Uterus (tissue), 4 donors: ENCODE measurements around the gene NUP50. TPM values are rescaled to one million over a fixed set of nuclear protein-coding genes. Genes with fewer than 3 reads are reported as not detected.

Source experiments
- DNase-seq, 2 donors: peaks; one replicate each; pipeline ENCODE4 v3.0.0-alpha.2; 2019 to 2020
- H3K27ac ChIP-seq, 2 donors: fragments of 200-600 bp; sonication (generic); 1 replicate in 1 of 2; 2 replicates in 1 of 2; pipeline ENCODE4 v1.5.1; 2016 to 2018
- H3K27me3 ChIP-seq, 2 donors: fragments of 200-600 bp; sonication (generic); one replicate each; pipeline ENCODE4 v1.5.1; 2018 to 2019; ENCODE audit warnings: control low read depth in 1 of 2
- H3K36me3 ChIP-seq, 2 donors: fragments of 200-600 bp; sonication (generic); one replicate each; pipeline ENCODE4 v1.5.1; 2019; ENCODE audit warnings: control low read depth in 1 of 2
- H3K4me1 ChIP-seq, 2 donors: fragments of 200-600 bp; sonication (generic); one replicate each; pipeline ENCODE4 v1.5.1; 2018 to 2019; ENCODE audit warnings: control low read depth in 1 of 2
- H3K4me3 ChIP-seq, 2 donors: fragments of 200-600 bp; sonication (generic); 1 replicate in 1 of 2; 2 replicates in 1 of 2; pipeline ENCODE4 v1.5.1; 2018 to 2019; ENCODE audit warnings: mild to moderate bottlenecking in 1 of 2
- H3K9me3 ChIP-seq, 2 donors: fragments of 200-600 bp; sonication (generic); one replicate each; pipeline ENCODE4 v1.5.1; 2019; ENCODE audit warnings: control low read depth in 1 of 2
- POLR2A ChIP-seq, 2 donors: fragments of 450-650 bp; IDR thresholded peaks; one replicate each; pipeline ENCODE4 v1.6.1; 2016; ENCODE audit warnings: antibody characterized with exemption in 2 of 2, mild to moderate bottlenecking in 1 of 2, moderate library complexity in 1 of 2
- intact Hi-C: fragments of 100-400 bp; cut with DNase I; formaldehyde crosslinking; loops from one replicate; pipeline ENCODE4 v1.15.1; 2023; ENCODE audit warnings: low total_unique reads
- total RNA-seq, 4 donors: library from RNA; depleted of rRNA in 3 of 4; stranded (reverse); fragments of >200 nt in 3 of 4; gene quantifications; one replicate each; pipeline versions ENCODE4 v1.1.0 to v1.2.4, GENCODE V29; 2014 to 2023
- TF ChIP-seq, protein P1 (sequence below), 4 experiments: fragments of 200-600 bp in 2 of 4; fragments of 450-650 bp in 2 of 4; sonication (generic) in 2 of 4; IDR thresholded peaks; one replicate each; pipeline ENCODE4 v1.5.1; 2016 to 2019; ENCODE audit warnings: antibody characterized with exemption in 4 of 4, mild to moderate bottlenecking in 2 of 4, moderate library complexity in 1 of 4
- donor health status: DM: yes; HTN: yes; CAD: no.

Gene NUP50
- total RNA-seq, 4 donors from 2014 or later: 45.7 to 558 (median 101) TPM

DNA sequence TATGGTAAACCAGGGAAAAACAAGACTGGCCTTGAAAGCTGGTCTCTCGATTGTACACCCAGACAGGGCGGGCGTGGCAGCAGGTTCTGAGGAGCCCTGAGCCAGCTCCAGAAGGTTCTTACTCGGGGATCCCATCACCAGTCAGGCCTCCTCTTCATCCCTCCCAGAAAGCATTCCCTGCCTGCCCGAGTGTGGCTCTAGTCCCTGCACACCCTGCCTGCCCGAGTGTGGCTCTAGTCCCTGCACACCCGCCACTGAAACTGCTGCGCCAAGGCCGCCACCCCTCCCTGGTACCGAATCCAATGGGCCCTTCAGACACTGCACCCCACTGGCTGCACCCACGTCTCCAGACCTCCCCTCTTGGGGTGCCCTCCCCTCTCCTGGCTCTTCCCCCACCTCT is 46.9 kb downstream of the NUP50 start:
- Histone ChIP-seq H3K9me3 (no peaks in the 10 kb centered on the region), H3K36me3 (no peaks in the 10 kb centered on the region), H3K27ac (no peak overlapping the region), H3K4me3 (no peak overlapping the region), H3K27me3 (no peaks in the 10 kb centered on the region), H3K4me1 (peaks cover 0 to 9% of the 10 kb centered on the region in 2 donors)
- intact Hi-C loops: no loop called here
- no peak for TF ChIP-seq POLR2A (IDR thresholded peaks at IDR 0.05)
- TF ChIP-seq, protein P1, sequence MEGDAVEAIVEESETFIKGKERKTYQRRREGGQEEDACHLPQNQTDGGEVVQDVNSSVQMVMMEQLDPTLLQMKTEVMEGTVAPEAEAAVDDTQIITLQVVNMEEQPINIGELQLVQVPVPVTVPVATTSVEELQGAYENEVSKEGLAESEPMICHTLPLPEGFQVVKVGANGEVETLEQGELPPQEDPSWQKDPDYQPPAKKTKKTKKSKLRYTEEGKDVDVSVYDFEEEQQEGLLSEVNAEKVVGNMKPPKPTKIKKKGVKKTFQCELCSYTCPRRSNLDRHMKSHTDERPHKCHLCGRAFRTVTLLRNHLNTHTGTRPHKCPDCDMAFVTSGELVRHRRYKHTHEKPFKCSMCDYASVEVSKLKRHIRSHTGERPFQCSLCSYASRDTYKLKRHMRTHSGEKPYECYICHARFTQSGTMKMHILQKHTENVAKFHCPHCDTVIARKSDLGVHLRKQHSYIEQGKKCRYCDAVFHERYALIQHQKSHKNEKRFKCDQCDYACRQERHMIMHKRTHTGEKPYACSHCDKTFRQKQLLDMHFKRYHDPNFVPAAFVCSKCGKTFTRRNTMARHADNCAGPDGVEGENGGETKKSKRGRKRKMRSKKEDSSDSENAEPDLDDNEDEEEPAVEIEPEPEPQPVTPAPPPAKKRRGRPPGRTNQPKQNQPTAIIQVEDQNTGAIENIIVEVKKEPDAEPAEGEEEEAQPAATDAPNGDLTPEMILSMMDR (IDR thresholded peaks at IDR 0.05): no peak
- no peak for DNase-seq

DNA sequence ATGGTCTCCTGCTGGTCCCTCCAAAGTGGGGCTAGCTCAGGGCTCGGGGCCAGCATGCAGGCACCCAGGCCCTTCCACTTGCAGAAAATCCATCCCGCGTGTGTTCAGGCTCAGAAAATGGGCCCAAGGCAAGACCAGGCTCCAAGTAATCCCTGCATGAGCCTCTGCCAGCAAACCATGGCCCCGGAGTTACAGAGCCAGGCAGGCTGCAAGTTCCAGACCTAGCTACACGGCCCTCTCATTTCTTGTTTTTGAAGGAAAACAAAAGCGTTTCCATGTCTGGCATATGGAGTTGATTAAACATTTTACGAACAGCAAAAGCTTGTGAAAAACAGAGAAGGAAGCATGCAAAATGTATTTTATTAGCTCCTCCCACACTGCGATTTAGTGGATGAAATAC is 47.3 kb downstream of the NUP50 start:
- DNase-seq: no peak
- Histone ChIP-seq H3K9me3 (no peaks in the 10 kb centered on the region), H3K27ac (no peak overlapping the region), H3K27me3 (no peaks in the 10 kb centered on the region), H3K36me3 (no peaks in the 10 kb centered on the region), H3K4me3 (no peak overlapping the region), H3K4me1 (peaks cover 0 to 9% of the 10 kb centered on the region in 2 donors)
- TF ChIP-seq POLR2A (IDR thresholded peaks at IDR 0.05): no peak
- TF ChIP-seq, protein P1 (IDR thresholded peaks at IDR 0.05): no peak
- intact Hi-C loops: no loop called here

DNA sequence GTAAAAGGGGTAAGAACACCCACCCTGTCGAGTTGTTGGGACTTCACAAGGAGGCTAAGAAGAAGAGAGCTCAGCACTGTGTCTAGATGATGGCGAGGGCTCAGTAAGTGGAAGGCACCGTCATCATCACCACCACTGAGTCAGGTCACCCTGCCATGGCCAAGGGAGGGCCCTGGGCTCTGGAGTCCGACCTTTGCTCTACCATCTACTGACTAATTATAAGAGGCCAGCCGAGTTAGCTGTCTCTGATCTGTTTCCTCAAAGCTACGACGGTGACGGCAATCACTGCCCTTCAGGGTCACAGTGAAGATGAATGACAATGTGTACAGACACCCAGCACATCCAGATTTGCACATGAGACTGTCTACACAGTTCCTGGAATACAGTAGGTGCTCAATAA is 47.7 kb downstream of the NUP50 start:
- intact Hi-C loops: no loop called here
- peak overlapping the region; percentile 66 to 72 for H3K27ac ChIP-seq

DNA sequence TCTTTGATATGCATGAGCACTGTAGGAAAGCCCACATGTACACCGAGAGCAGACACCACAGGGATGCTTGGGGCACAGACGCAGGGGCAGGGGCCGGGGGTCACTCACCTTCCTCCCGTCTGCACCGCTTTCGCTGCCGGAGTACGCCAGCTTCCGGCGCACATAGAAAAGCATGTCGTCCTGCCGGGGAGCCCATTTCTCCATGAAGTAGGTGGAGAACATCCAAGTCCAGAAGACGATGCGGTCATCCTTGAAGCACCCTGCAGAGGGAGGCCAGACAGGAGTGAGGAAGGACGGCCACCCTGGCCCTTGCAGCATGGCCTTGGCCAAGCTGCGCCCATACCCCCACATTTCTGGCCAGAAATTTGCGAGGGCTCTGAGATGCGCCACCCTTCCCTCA is 48.1 kb downstream of the NUP50 start:
- no peaks in the 10 kb centered on the region for H3K27me3 ChIP-seq
- H3K9me3 ChIP-seq: no peaks in the 10 kb centered on the region
- H3K4me1 ChIP-seq: peaks cover 0 to 9% of the 10 kb centered on the region in 2 donors
- DNase-seq: no peak
- TF ChIP-seq, protein P1 (IDR thresholded peaks at IDR 0.05): no peak
- TF ChIP-seq POLR2A (IDR thresholded peaks at IDR 0.05): no peak
- H3K27ac ChIP-seq: peak overlapping the region; percentile 66 to 72
- H3K36me3 ChIP-seq: no peaks in the 10 kb centered on the region
- peak overlapping the region; percentile 32 to 39 for H3K4me3 ChIP-seq
- intact Hi-C loops: no loop called here

More for the DNA sequence above, 47.7 kb downstream of the NUP50 start:
- Histone ChIP-seq H3K27me3 (no peaks in the 10 kb centered on the region), H3K9me3 (no peaks in the 10 kb centered on the region), H3K4me3 (peak overlapping the region; percentile 32 to 39), H3K4me1 (peaks cover 0 to 9% of the 10 kb centered on the region in 2 donors), H3K36me3 (no peaks in the 10 kb centered on the region)
- TF ChIP-seq, protein P1 (IDR thresholded peaks at IDR 0.05): no peak
- TF ChIP-seq POLR2A (IDR thresholded peaks at IDR 0.05): no peak
- no peak for DNase-seq

DNA sequence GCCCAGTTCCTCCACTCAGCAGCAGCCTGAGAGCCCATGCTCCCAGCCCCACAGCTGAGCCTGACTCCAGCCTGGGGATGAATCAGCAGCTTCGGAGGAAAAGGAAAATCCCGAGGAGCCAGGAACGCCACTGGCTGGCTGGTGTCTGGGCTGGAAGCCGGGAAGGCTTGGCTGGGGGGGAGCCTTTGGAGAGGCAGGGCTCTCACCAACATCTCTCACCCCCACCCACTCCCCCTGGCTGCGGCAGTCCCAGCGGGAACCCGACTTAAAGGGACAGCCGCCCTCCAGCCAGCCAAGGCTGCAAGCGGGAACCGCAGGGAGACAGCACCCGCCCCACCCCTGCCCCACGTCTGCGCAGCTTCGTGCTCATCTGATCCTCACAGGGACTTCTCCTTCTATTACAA is 48.6 kb downstream of the NUP50 start:
- Histone ChIP-seq H3K36me3 (no peaks in the 10 kb centered on the region), H3K9me3 (no peaks in the 10 kb centered on the region), H3K27ac (peak overlapping the region; percentile 66 to 72), H3K4me1 (peaks cover 0 to 9% of the 10 kb centered on the region in 2 donors), H3K4me3 (peak overlapping the region; percentile 32 to 39), H3K27me3 (no peaks in the 10 kb centered on the region)
- peak; percentile 73 to 77 for DNase-seq
- intact Hi-C loops: no loop called here
- TF ChIP-seq, protein P1 (IDR thresholded peaks at IDR 0.05): peak in 1 of 4 experiments; percentile 25
- TF ChIP-seq POLR2A (IDR thresholded peaks at IDR 0.05): peak in 1 of 2 donors; percentile 20
